ENCODE results near the gene HSDL1.

DNA sequence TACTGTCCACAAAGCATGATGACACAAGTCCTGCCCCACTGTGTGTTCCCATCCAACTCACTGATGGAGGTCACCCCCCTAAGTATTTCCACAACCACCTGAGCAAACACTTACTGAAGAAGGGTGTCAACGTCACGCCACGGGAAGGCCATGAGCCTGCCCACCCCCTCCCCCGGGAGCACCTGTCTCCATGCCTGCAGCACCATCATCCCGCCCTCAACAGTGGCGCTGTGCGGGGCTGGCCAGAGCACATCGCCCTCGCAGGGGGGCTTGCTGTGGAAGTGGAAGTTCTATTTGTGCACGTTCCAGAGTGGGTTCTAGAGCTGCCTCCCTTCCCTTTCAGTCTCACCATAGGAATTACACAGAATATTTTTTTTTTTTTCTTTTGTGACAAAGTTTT lies 24.0 kb downstream of the HSDL1 start:
- TF ChIP-seq, protein P1, sequence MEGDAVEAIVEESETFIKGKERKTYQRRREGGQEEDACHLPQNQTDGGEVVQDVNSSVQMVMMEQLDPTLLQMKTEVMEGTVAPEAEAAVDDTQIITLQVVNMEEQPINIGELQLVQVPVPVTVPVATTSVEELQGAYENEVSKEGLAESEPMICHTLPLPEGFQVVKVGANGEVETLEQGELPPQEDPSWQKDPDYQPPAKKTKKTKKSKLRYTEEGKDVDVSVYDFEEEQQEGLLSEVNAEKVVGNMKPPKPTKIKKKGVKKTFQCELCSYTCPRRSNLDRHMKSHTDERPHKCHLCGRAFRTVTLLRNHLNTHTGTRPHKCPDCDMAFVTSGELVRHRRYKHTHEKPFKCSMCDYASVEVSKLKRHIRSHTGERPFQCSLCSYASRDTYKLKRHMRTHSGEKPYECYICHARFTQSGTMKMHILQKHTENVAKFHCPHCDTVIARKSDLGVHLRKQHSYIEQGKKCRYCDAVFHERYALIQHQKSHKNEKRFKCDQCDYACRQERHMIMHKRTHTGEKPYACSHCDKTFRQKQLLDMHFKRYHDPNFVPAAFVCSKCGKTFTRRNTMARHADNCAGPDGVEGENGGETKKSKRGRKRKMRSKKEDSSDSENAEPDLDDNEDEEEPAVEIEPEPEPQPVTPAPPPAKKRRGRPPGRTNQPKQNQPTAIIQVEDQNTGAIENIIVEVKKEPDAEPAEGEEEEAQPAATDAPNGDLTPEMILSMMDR (IDR thresholded peaks at IDR 0.05; ENCODE audit: extremely low read depth in 1 of 2, insufficient read depth in 1 of 2, low read depth in 1 of 2, low read length in 2 of 2): no peak
- TF ChIP-seq MYC (IDR thresholded peaks at IDR 0.05; ENCODE audit: low read depth, low read length): no peak
